T-cell (primary cell): ENCODE results near the gene CACNG3. TPM values are rescaled to one million over a fixed set of nuclear protein-coding genes. Genes with fewer than 3 reads are reported as not detected.

Experiments
- ATAC-seq, 4 experiments: fragments of 200-7000 bp in 3 of 4; fragments of 150-1000 bp in 1 of 4; cut with Tn5 transposase; replicated peaks in 1 of 4; 1 replicate in 3 of 4; 2 replicates in 1 of 4; pipeline ENCODE4 v1.10.0; 2021; ENCODE audit warnings: moderate library complexity in 3 of 4, mild to moderate bottlenecking in 2 of 4, moderate number of reproducible peaks in 1 of 4
- CTCF ChIA-PET, 2 donors: fragments of 300-600 bp; sonication (Branson Sonifier 250); formaldehyde crosslinking; loops; one replicate each; lab custom pipeline; 2022; ENCODE audit warnings: antibody characterized with exemption in 2 of 2; lab: Charles Lee
- POLR2A ChIA-PET, 2 donors: fragments of 300-600 bp; sonication (Branson Sonifier 250); formaldehyde crosslinking; loops; one replicate each; lab custom pipeline; 2022; ENCODE audit warnings: antibody characterized with exemption in 2 of 2; lab: Charles Lee
- DNase-seq, 35 experiments: peaks; one replicate each; pipeline versions ENCODE4 v3.0.0 to v3.0.0-alpha.2; 2013 to 2023
- H3K27ac ChIP-seq: one replicate; pipeline ENCODE4 v1.5.1; 2013; ENCODE audit warnings: low read length
- H3K27me3 ChIP-seq, 2 experiments: replicated peaks in 1 of 2; 1 replicate in 1 of 2; 2 replicates in 1 of 2; pipeline versions ENCODE4 v1.6.1 to v1.7.0; 2013; ENCODE audit warnings: low read length in 1 of 2, mixed read lengths in 1 of 2; ENCODE audit not compliant: control insufficient read depth in 2 of 2, insufficient read depth in 2 of 2; ENCODE audit errors: extremely low read depth in 1 of 2
- H3K36me3 ChIP-seq, 2 donors: 1 replicate in 1 of 2; 2 replicates in 1 of 2; pipeline versions ENCODE4 v1.6.1 to v1.7.0; 2013; ENCODE audit warnings: low read length in 1 of 2; ENCODE audit not compliant: control insufficient read depth in 2 of 2, insufficient read depth in 1 of 2; ENCODE audit errors: extremely low read depth in 1 of 2
- H3K4me1 ChIP-seq, 2 experiments: 1 replicate in 1 of 2; 2 replicates in 1 of 2; pipeline versions ENCODE4 v1.6.1 to v1.7.0; 2013; ENCODE audit warnings: low read length in 2 of 2, mixed read lengths in 1 of 2; ENCODE audit not compliant: insufficient read depth in 2 of 2, control insufficient read depth in 1 of 2; ENCODE audit errors: extremely low read depth in 1 of 2
- H3K4me3 ChIP-seq, 2 donors: 1 replicate in 1 of 2; 2 replicates in 1 of 2; pipeline versions ENCODE4 v1.5.1 to v1.7.0; 2013; ENCODE audit warnings: mild to moderate bottlenecking in 2 of 2, low read length in 1 of 2, moderate library complexity in 1 of 2; ENCODE audit not compliant: control insufficient read depth in 1 of 2; ENCODE audit errors: extremely low read depth in 1 of 2
- H3K9me3 ChIP-seq: 2 replicates; pipeline ENCODE4 v1.7.0; 2013
- H3K27ac Mint-ChIP-seq, 2 donors: one replicate each; pipeline ENCODE4 v1.8.0; 2020 to 2021; ENCODE audit warnings: mild to moderate bottlenecking in 2 of 2, mixed read lengths in 2 of 2
- H3K27me3 Mint-ChIP-seq, 2 donors: one replicate each; pipeline ENCODE4 v1.8.0; 2021 to 2022; ENCODE audit warnings: mixed read lengths in 2 of 2
- H3K36me3 Mint-ChIP-seq: one replicate; pipeline ENCODE4 v1.8.0; 2021; ENCODE audit warnings: mixed read lengths
- H3K4me1 Mint-ChIP-seq, 3 donors: one replicate each; pipeline ENCODE4 v1.8.0; 2020 to 2022; ENCODE audit warnings: mixed read lengths in 3 of 3, mild to moderate bottlenecking in 1 of 3
- H3K4me3 Mint-ChIP-seq, 3 donors: one replicate each; pipeline ENCODE4 v1.8.0; 2020 to 2022; ENCODE audit warnings: mild to moderate bottlenecking in 3 of 3, mixed read lengths in 3 of 3, moderate library complexity in 3 of 3
- H3K9me3 Mint-ChIP-seq, 3 donors: one replicate each; pipeline ENCODE4 v1.8.0; 2020 to 2022; ENCODE audit warnings: mixed read lengths in 3 of 3
- WGBS: methylation state at CpG from one replicate; pipeline ENCODE4 v1.1.5; 2013; ENCODE audit warnings: missing lambda C conversion rate; ENCODE audit not compliant: insufficient coverage; 5-methylcytosine and 5-hydroxymethylcytosine counted together
- total RNA-seq, 35 experiments: library from RNA in 6 of 35; stranded (reverse) in 6 of 35; fragments of 120-200 nt in 1 of 35; gene quantifications; one replicate each; pipeline versions ENCODE4 v1.2.1 to v1.2.4 and lab custom pipeline; 2013 to 2026

Gene CACNG3
- total RNA-seq, 5 donors from 2014 or later (not counting 1 experiment from before 2014, with no cell fraction given), result not detected

DNA sequence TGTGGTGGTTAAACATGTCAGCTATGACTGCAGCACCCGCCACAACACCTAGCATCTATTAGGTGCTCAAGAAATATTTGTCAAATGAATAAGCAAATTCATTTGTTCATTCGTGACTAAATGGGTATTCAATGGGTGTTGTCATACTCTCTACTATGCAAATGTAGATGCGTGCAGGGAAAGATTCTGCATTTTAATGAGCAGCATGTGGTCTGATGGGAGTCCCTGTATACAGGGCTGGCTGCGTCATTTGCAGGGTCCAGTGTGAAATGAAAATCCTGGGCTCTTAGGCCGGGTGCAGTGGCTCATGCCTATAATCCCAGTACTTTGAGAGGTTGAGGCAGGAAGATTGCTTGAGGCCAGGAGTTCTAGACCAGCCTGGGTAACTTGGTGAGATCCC, 97.5 kb downstream of the CACNG3 start:
- ChIA-PET POLR2A (no interaction called here), CTCF (interaction anchor here in 1 of 2 donors (0.5 kb wide), 1 partner anchor 162 kb away, joined by 9 read pairs; no protein-coding TSS in a partner anchor)
- peaks cover 6 to 8% of the 10 kb centered on the region in 2 donors for H3K27me3 Mint-ChIP-seq
- H3K4me3 Mint-ChIP-seq, result no peak overlapping the region
- ATAC-seq (no peak), DNase-seq (no peak)
- no peaks in the 10 kb centered on the region for H3K4me1 Mint-ChIP-seq
- H3K27ac ChIP-seq, result no peak overlapping the region
- H3K4me3 ChIP-seq, result no peak overlapping the region
- H3K4me1 ChIP-seq, result no peaks in the 10 kb centered on the region
- WGBS, result 77% methylated on average over 3 of the region's 5 CpGs
- peaks cover 0 to 4% (median 0%) of the 10 kb centered on the region in 3 donors for H3K9me3 Mint-ChIP-seq
- no peaks in the 10 kb centered on the region for H3K36me3 Mint-ChIP-seq
- H3K36me3 ChIP-seq, result no peaks in the 10 kb centered on the region
- no peak overlapping the region for H3K27ac Mint-ChIP-seq
- no peaks in the 10 kb centered on the region for H3K9me3 ChIP-seq
- H3K27me3 ChIP-seq, result peaks cover 0 to 13% of the 10 kb centered on the region in 2 experiments

DNA sequence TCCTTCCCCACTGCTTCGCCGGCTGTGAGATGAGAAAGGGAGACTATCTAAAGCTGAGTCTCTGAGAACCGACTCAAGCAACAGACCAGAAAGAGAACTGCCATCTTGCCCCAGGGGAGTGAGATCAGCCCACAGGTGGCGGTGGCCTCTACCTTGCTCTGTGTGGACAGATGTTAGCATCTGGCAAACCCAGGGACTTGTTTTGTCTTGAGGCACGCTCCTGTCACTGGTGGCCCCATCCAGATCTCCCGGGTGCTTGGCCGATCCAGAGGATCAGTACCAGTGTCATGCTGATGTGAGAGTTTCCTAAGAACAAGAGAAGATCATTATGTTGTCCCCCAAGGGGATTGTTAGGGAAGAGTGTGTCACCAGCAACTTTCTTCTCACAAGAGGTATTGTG, 101.4 kb downstream of the CACNG3 start:
- Histone ChIP-seq H3K9me3 (no peaks in the 10 kb centered on the region), H3K27ac (no peak overlapping the region), H3K4me1 (no peaks in the 10 kb centered on the region), H3K36me3 (no peaks in the 10 kb centered on the region), H3K27me3 (peaks cover 0 to 7% of the 10 kb centered on the region in 2 experiments), H3K4me3 (no peak overlapping the region)
- Mint-ChIP-seq H3K36me3 (no peaks in the 10 kb centered on the region), H3K9me3 (peaks cover 0 to 4% (median 0%) of the 10 kb centered on the region in 3 donors), H3K4me3 (no peak overlapping the region), H3K27ac (no peak overlapping the region), H3K4me1 (no peaks in the 10 kb centered on the region), H3K27me3 (peaks cover 8 to 10% of the 10 kb centered on the region in 2 donors)
- no peak for DNase-seq
- 87% methylated on average over 7 of the region's 7 CpGs for WGBS
- POLR2A ChIA-PET, result no interaction called here
- CTCF ChIA-PET, result interaction anchor here in 1 of 2 donors (0.6 kb wide), 1 partner anchor 18 kb away, joined by 8 read pairs; no protein-coding TSS in a partner anchor
- ATAC-seq, result no peak

DNA sequence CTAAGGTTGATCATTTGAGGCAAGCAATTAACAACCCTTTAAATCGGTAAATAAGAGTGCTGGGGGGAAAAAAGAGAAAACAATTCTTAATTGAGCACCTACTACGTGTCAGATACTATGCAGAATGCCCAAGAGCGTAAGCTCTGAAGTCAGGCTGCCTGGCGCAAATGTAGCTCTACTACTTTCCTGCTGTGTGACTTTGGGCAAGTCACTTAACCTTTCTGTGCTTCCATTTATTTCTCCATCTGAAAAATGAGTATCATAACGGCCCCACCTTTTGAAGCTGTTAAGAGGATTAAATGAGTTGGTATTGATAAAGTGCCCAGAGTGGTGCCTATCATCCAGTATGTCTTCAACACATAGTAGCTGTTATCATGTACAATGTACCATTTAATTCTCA, 102.0 kb downstream of the CACNG3 start:
- DNase-seq (no peak), ATAC-seq (no peak)
- Mint-ChIP-seq H3K4me1 (no peaks in the 10 kb centered on the region), H3K36me3 (no peaks in the 10 kb centered on the region), H3K9me3 (peaks cover 0 to 4% (median 0%) of the 10 kb centered on the region in 3 donors), H3K4me3 (no peak overlapping the region), H3K27ac (no peak overlapping the region), H3K27me3 (peaks cover 11 to 16% of the 10 kb centered on the region in 2 donors)
- ChIA-PET CTCF (interaction anchor here in 1 of 2 donors (0.6 kb wide), 1 partner anchor 19 kb away, joined by 8 read pairs; no protein-coding TSS in a partner anchor), POLR2A (interaction anchor here in 1 of 2 donors (0.6 kb wide), 1 partner anchor 22 kb away, joined by 3 read pairs; no protein-coding TSS in a partner anchor)
- Histone ChIP-seq H3K9me3 (no peaks in the 10 kb centered on the region), H3K4me3 (no peak overlapping the region), H3K36me3 (no peaks in the 10 kb centered on the region), H3K4me1 (no peaks in the 10 kb centered on the region), H3K27ac (no peak overlapping the region), H3K27me3 (peaks cover 0 to 7% of the 10 kb centered on the region in 2 experiments)
- 78% methylated on average over 3 of the region's 5 CpGs for WGBS

DNA sequence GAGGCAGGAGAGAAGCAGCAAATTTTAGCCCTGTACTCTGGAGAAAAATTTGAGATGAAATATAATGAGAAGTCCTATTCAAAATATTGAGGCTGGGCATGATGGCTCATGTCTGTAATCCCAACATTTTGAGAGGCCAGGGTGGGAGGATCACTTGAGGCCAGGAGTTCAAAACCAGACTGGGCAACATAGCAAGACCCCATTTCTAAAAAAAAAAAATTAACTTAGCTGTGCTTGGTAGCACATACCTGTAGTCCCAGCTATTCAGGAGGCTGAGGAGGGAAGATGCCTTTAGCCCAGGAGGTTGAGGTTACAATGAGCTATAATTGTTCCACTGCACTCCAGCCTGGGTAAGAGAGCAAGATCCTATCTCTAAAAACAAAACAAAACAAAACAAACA, 103.4 kb downstream of the CACNG3 start:
- DNase-seq, result no peak
- no peak for ATAC-seq
- H3K27me3 ChIP-seq, result peaks cover 0 to 4% of the 10 kb centered on the region in 2 experiments
- ChIA-PET CTCF (no interaction called here), POLR2A (no interaction called here)
- no peak overlapping the region for H3K4me3 ChIP-seq
- Mint-ChIP-seq H3K36me3 (no peaks in the 10 kb centered on the region), H3K4me1 (no peaks in the 10 kb centered on the region), H3K9me3 (peaks cover 0 to 4% (median 0%) of the 10 kb centered on the region in 3 donors), H3K4me3 (no peak overlapping the region), H3K27ac (no peak overlapping the region), H3K27me3 (peaks cover 11 to 24% of the 10 kb centered on the region in 2 donors)
- H3K4me1 ChIP-seq, result no peaks in the 10 kb centered on the region
- no peaks in the 10 kb centered on the region for H3K36me3 ChIP-seq
- no peaks in the 10 kb centered on the region for H3K9me3 ChIP-seq
- H3K27ac ChIP-seq, result no peak overlapping the region

DNA sequence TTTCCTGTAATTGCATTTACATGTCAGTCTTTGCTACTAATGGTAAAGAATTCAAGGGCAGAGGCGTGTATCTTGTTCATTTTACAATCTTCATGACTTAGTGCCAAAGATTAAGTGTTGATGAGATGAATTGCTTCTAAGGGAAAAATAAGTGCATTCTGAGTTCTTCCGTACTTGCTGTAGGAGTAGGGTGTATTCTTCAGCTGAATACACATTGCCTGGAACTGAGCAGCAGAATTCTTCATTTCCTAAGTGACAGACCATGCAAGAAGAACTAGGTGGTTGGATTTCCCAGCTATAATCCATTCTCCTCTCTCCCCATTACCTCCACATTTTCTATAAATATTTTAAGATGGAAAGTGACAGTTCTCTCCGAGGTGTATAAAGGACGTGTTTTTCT, 104.8 kb downstream of the CACNG3 start:
- ATAC-seq (no peak), DNase-seq (no peak)
- POLR2A ChIA-PET, result no interaction called here
- Histone ChIP-seq H3K27ac (no peak overlapping the region), H3K4me1 (no peaks in the 10 kb centered on the region), H3K36me3 (no peaks in the 10 kb centered on the region), H3K9me3 (no peaks in the 10 kb centered on the region), H3K27me3 (peaks cover 0 to 2% of the 10 kb centered on the region in 2 experiments), H3K4me3 (no peak overlapping the region)
- Mint-ChIP-seq H3K36me3 (no peaks in the 10 kb centered on the region), H3K4me3 (no peak overlapping the region), H3K27ac (no peak overlapping the region), H3K4me1 (no peaks in the 10 kb centered on the region), H3K9me3 (peaks cover 0 to 4% (median 0%) of the 10 kb centered on the region in 3 donors), H3K27me3 (peaks cover 14 to 22% of the 10 kb centered on the region in 2 donors)
- CTCF ChIA-PET, result no interaction called here
- WGBS, result 100% methylated on average over 1 of the region's 4 CpGs

DNA sequence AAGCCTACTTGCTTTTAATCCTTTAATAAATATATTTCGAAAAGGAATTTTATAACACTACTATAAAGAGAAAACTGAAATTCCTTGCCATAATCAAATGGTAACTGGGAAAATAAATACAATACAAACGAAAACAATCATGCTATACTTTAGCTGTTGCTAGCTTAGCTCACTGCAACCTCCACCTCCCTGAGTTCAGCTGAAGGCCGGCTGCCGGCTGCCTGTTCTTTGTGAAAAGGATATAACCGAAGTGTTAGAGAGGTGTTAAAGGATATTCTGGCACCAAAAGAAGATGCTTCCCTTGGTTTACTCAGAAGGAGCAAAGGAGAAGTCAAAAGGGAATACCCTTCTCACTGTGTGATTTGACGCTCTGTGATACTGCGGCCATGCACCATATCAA, 108.5 kb downstream of the CACNG3 start:
- Histone ChIP-seq H3K9me3 (no peaks in the 10 kb centered on the region), H3K4me3 (no peak overlapping the region), H3K4me1 (no peaks in the 10 kb centered on the region), H3K36me3 (no peaks in the 10 kb centered on the region), H3K27ac (no peak overlapping the region), H3K27me3 (peaks cover 0 to 2% of the 10 kb centered on the region in 2 experiments)
- H3K4me3 Mint-ChIP-seq, result no peak overlapping the region
- peaks cover 30 to 34% of the 10 kb centered on the region in 2 donors for H3K27me3 Mint-ChIP-seq
- POLR2A ChIA-PET, result no interaction called here
- H3K9me3 Mint-ChIP-seq, result peaks cover 0 to 5% (median 0%) of the 10 kb centered on the region in 3 donors
- WGBS, result no CpG with 5 or more reads among the region's 7 CpGs
- no peaks in the 10 kb centered on the region for H3K4me1 Mint-ChIP-seq
- ATAC-seq (no peak), DNase-seq (no peak)
- no peaks in the 10 kb centered on the region for H3K36me3 Mint-ChIP-seq
- no peak overlapping the region for H3K27ac Mint-ChIP-seq
- CTCF ChIA-PET, result no interaction called here
